Measurements from ENCODE around the gene UBE2V1.
"Not testable (repeated sequence)": the region's sequence is repeated elsewhere in the genome, so short reads cannot be mapped to it uniquely, and the experiment has no call there.

The UBE2V1 gene

GRCh38 chr20:50136822-50137599 lies 24.1 kb upstream of the UBE2V1 start:
- no peaks in the 10 kb centered on the region for H3F3A ChIP-seq (ENCODE audit: insufficient read depth, low read length)
- H3K79me2 ChIP-seq (ENCODE audit: low read length), result peaks cover 4% of the 10 kb centered on the region; the same call in 1 of the 2 replicates
- H3K9ac ChIP-seq (ENCODE audit: low read length), result no peak overlapping the region
- no peaks in the 10 kb centered on the region for H3K27me3 ChIP-seq (replicated peaks; ENCODE audit: insufficient read depth, low read length)
- H3K9me3 ChIP-seq (replicated peaks; ENCODE audit: insufficient read depth, low read length), result no peaks in the 10 kb centered on the region
- TF ChIP-seq CTCF (IDR thresholded peaks at IDR 0.05; ENCODE audit: low read length) (no peak), EZH2 (optimal IDR thresholded peaks at IDR 0.05; ENCODE audit: low read depth, low read length) (no peak), EZH2phosphoT487 (IDR thresholded peaks at IDR 0.05; ENCODE audit: low read length) (no peak)
- no peaks in the 10 kb centered on the region for H3K4me1 ChIP-seq (ENCODE audit: low read length)
- H3K4me3 ChIP-seq (ENCODE audit: low read length), result no peak overlapping the region
- H3K4me2 ChIP-seq (ENCODE audit: low read depth, low read length), result no peak overlapping the region
- H2AFZ ChIP-seq (ENCODE audit: low read length), result no peak overlapping the region
- no peaks in the 10 kb centered on the region for H3K9me2 ChIP-seq (replicated peaks; ENCODE audit: insufficient read depth, low read length)
- no peaks in the 10 kb centered on the region for H3K36me3 ChIP-seq (replicated peaks; ENCODE audit: insufficient read depth, low read length)
- no peak for DNase-seq
- H4K20me1 ChIP-seq (ENCODE audit: insufficient read depth, low read length), result no peaks in the 10 kb centered on the region
- no peak overlapping the region for H3K27ac ChIP-seq (ENCODE audit: low read length)

- not testable (repeated sequence) for DNase-seq; H3K9ac ChIP-seq (ENCODE audit: low read length); H3K4me3 ChIP-seq (ENCODE audit: low read length); H3F3A ChIP-seq (ENCODE audit: insufficient read depth, low read length); H3K9me3 ChIP-seq (replicated peaks; ENCODE audit: insufficient read depth, low read length); H3K36me3 ChIP-seq (replicated peaks; ENCODE audit: insufficient read depth, low read length); H3K79me2 ChIP-seq (ENCODE audit: low read length); H3K27me3 ChIP-seq (replicated peaks; ENCODE audit: insufficient read depth, low read length); H3K4me1 ChIP-seq (ENCODE audit: low read length); H3K4me2 ChIP-seq (ENCODE audit: low read depth, low read length); H4K20me1 ChIP-seq (ENCODE audit: insufficient read depth, low read length); H2AFZ ChIP-seq (ENCODE audit: low read length); H3K27ac ChIP-seq (ENCODE audit: low read length); H3K9me2 ChIP-seq (replicated peaks; ENCODE audit: insufficient read depth, low read length)
Observed at GRCh38 chr20:50135157-50135556, 22.2 kb upstream of the UBE2V1 start.

GRCh38 chr20:50133474-50134217 lies 20.7 kb upstream of the UBE2V1 start:
- H3K9me2 ChIP-seq (replicated peaks; ENCODE audit: insufficient read depth, low read length), result no peaks in the 10 kb centered on the region
- H4K20me1 ChIP-seq (ENCODE audit: insufficient read depth, low read length), result no peaks in the 10 kb centered on the region
- H3K36me3 ChIP-seq (replicated peaks; ENCODE audit: insufficient read depth, low read length), result no peaks in the 10 kb centered on the region

More at GRCh38 chr20:50133474-50134217, 20.7 kb upstream of the UBE2V1 start:
- no peaks in the 10 kb centered on the region for H3K27me3 ChIP-seq (replicated peaks; ENCODE audit: insufficient read depth, low read length)
- no peaks in the 10 kb centered on the region for H3K9me3 ChIP-seq (replicated peaks; ENCODE audit: insufficient read depth, low read length)
- no peak overlapping the region for H3K27ac ChIP-seq (ENCODE audit: low read length)
- H3K4me1 ChIP-seq (ENCODE audit: low read length), result no peaks in the 10 kb centered on the region
- H3F3A ChIP-seq (ENCODE audit: insufficient read depth, low read length), result no peaks in the 10 kb centered on the region
- DNase-seq, result no peak
- no peak overlapping the region for H3K4me3 ChIP-seq (ENCODE audit: low read length)
- H2AFZ ChIP-seq (ENCODE audit: low read length), result no peak overlapping the region
- no peak overlapping the region for H3K9ac ChIP-seq (ENCODE audit: low read length)
- no peak overlapping the region for H3K4me2 ChIP-seq (ENCODE audit: low read depth, low read length)
- peaks cover 4% of the 10 kb centered on the region; the same call in 1 of the 2 replicates for H3K79me2 ChIP-seq (ENCODE audit: low read length)
- no peak for TF ChIP-seq EZH2 (optimal IDR thresholded peaks at IDR 0.05; ENCODE audit: low read depth, low read length)
- peak; percentile 9; the same call in 1 of the 2 replicates for TF ChIP-seq CTCF (IDR thresholded peaks at IDR 0.05; ENCODE audit: low read length)
